B cell (primary cell): ENCODE data around the gene SMTNL1.

Source experiments
- CTCF ChIP-seq: fragments of 200-600 bp; IDR thresholded peaks from one replicate; pipeline ENCODE4 v1.8.0; 2022; ENCODE audit warnings: antibody characterized with exemption, mild to moderate bottlenecking
- EZH2 ChIP-seq: IDR thresholded peaks from 2 replicates; pipeline ENCODE4 v1.6.1; 2012; ENCODE audit warnings: borderline replicate concordance, low read depth, mild to moderate bottlenecking, moderate library complexity, low read length; ENCODE audit not compliant: insufficient read depth, poor library complexity, severe bottlenecking

- no peak for TF ChIP-seq CTCF
- TF ChIP-seq EZH2 = no peak
Observed at GRCh38 chr11:57530215-57530595, 7.2 kb upstream of the SMTNL1 start.
